H1 (cell line): ENCODE results near the gene GPR161. TPM values are rescaled to one million over a fixed set of nuclear protein-coding genes. Genes with fewer than 3 reads are reported as not detected.
"Not testable (repeated sequence)": the region's sequence is repeated elsewhere in the genome, so short reads cannot be mapped to it uniquely, and the experiment has no call there.

Experiments used
- CTCF ChIA-PET: fragments of 300-600 bp; sonication (Branson Sonifier 250); formaldehyde crosslinking; loops from one replicate; lab custom pipeline; 2021; ENCODE audit not compliant: partially characterized antibody; lab: Charles Lee
- POLR2A ChIA-PET: fragments of 300-600 bp; sonication (Branson Sonifier 250); formaldehyde crosslinking; loops from one replicate; lab custom pipeline; 2021; ENCODE audit warnings: inconsistent platforms; ENCODE audit not compliant: partially characterized antibody; lab: Charles Lee
- DNase-seq, 2 experiments: peaks; one replicate each; pipeline versions ENCODE4 v3.0.0 to v3.0.0-alpha.2; 2010 to 2022; ENCODE audit warnings: low spot score in 2 of 2, low read depth in 1 of 2, mixed read lengths in 1 of 2
- FAIRE-seq: peaks from 2 replicates; lab custom pipeline; 2011; peaks lifted over from hg19 to GRCh38; lab: Jason Lieb, UNC
- H2AFZ ChIP-seq: 2 replicates; pipeline ENCODE4 v1.8.1; 2012; ENCODE audit warnings: low read length, inconsistent platforms
- H2AK5ac ChIP-seq: 2 replicates; pipeline ENCODE4 v1.6.1; 2013; ENCODE audit warnings: low read depth, low read length
- H2BK120ac ChIP-seq: replicated peaks from 2 replicates; pipeline ENCODE3; 2013; ENCODE audit warnings: low read depth, low read length, inconsistent platforms
- H2BK12ac ChIP-seq: 2 replicates; pipeline ENCODE4 v1.6.1; 2013; ENCODE audit warnings: low read depth, low read length
- H2BK15ac ChIP-seq: 2 replicates; pipeline ENCODE4 v1.6.1; 2013; ENCODE audit warnings: low read length
- H2BK20ac ChIP-seq: 2 replicates; pipeline ENCODE4 v1.6.1; 2013; ENCODE audit warnings: low read length
- H2BK5ac ChIP-seq: 2 replicates; pipeline ENCODE4 v1.6.1; 2013; ENCODE audit warnings: low read depth, low read length
- H3K14ac ChIP-seq: 2 replicates; pipeline ENCODE4 v1.6.1; 2013; ENCODE audit warnings: inconsistent platforms; ENCODE audit not compliant: insufficient read length
- H3K18ac ChIP-seq: 2 replicates; pipeline ENCODE4 v1.6.1; 2013; ENCODE audit warnings: low read length; ENCODE audit errors: extremely low read depth
- H3K23ac ChIP-seq: 2 replicates; pipeline ENCODE4 v1.6.1; 2013; ENCODE audit warnings: inconsistent platforms; ENCODE audit not compliant: insufficient read length
- H3K23me2 ChIP-seq: 2 replicates; pipeline ENCODE4 v1.6.1; 2013; ENCODE audit warnings: low read depth, low read length
- H3K27ac ChIP-seq: 2 replicates; pipeline ENCODE4 v1.6.1; 2011; ENCODE audit warnings: low read depth, low read length, inconsistent platforms
- H3K27me3 ChIP-seq, 4 experiments: replicated peaks in 1 of 4; 1 replicate in 1 of 4; 2 replicates in 3 of 4; pipeline versions ENCODE4 v1.6.1 to v1.8.1; 2011 to 2013; ENCODE audit warnings: low read length in 3 of 4, mild to moderate bottlenecking in 3 of 4, inconsistent platforms in 2 of 4, mixed read lengths in 2 of 4, moderate library complexity in 1 of 4; ENCODE audit not compliant: control insufficient read depth in 3 of 4, insufficient read depth in 3 of 4; ENCODE audit errors: extremely low read depth in 1 of 4
- H3K36me3 ChIP-seq, 4 experiments: 2 replicates each; pipeline versions ENCODE4 v1.6.1 to v1.8.1; 2011 to 2013; ENCODE audit warnings: mild to moderate bottlenecking in 4 of 4, low read length in 3 of 4, moderate library complexity in 2 of 4, control low read depth in 1 of 4, inconsistent platforms in 1 of 4; ENCODE audit not compliant: insufficient read depth in 4 of 4, control insufficient read depth in 2 of 4
- H3K4ac ChIP-seq: replicated peaks from 2 replicates; pipeline ENCODE3; 2013; ENCODE audit warnings: low read length, low read depth, mixed read lengths, inconsistent platforms; ENCODE audit not compliant: insufficient read length
- H3K4me1 ChIP-seq, 4 experiments: replicated peaks in 1 of 4; 1 replicate in 1 of 4; 2 replicates in 3 of 4; pipeline versions ENCODE4 v1.6.1 to v1.8.1; 2011 to 2013; ENCODE audit warnings: low read length in 3 of 4, inconsistent platforms in 2 of 4, mixed read lengths in 1 of 4; ENCODE audit not compliant: insufficient read depth in 4 of 4, control insufficient read depth in 3 of 4
- H3K4me2 ChIP-seq, 2 experiments: 2 replicates each; pipeline versions ENCODE4 v1.6.1 to v1.8.1; 2011 to 2013; ENCODE audit warnings: low read depth in 2 of 2, low read length in 2 of 2, control low read depth in 1 of 2, inconsistent platforms in 1 of 2, mild to moderate bottlenecking in 1 of 2; ENCODE audit not compliant: insufficient read depth in 1 of 2
- H3K4me3 ChIP-seq, 4 experiments: fragments of 200-600, 300-600 bp in 1 of 4; sonication (generic), shearing (Covaris generic), sonication (Bioruptor Twin) in 1 of 4; 2 replicates each; pipeline versions ENCODE4 v1.5.1 to v1.8.1; 2011 to 2016; ENCODE audit warnings: low read length in 4 of 4, low read depth in 3 of 4, control low read depth in 2 of 4, inconsistent platforms in 2 of 4, mild to moderate bottlenecking in 2 of 4, mixed read lengths in 1 of 4, moderate library complexity in 1 of 4; ENCODE audit not compliant: insufficient read depth in 2 of 4; ENCODE audit errors: extremely low read depth in 1 of 4
- H3K56ac ChIP-seq: replicated peaks from 2 replicates; pipeline ENCODE3; 2013; ENCODE audit warnings: low read depth, mild to moderate bottlenecking, mixed read lengths, low read length, inconsistent platforms; ENCODE audit not compliant: insufficient read length
- H3K79me1 ChIP-seq: 2 replicates; pipeline ENCODE4 v1.6.1; 2013; ENCODE audit warnings: low read depth, low read length, control low read depth
- H3K79me2 ChIP-seq, 2 experiments: 2 replicates each; pipeline versions ENCODE4 v1.6.1 to v1.8.1; 2012 to 2013; ENCODE audit warnings: low read length in 2 of 2, mild to moderate bottlenecking in 2 of 2, inconsistent platforms in 1 of 2; ENCODE audit not compliant: insufficient read depth in 2 of 2, control insufficient read depth in 1 of 2
- H3K9ac ChIP-seq, 4 experiments: replicated peaks in 1 of 4; 1 replicate in 1 of 4; 2 replicates in 3 of 4; pipeline versions ENCODE4 v1.6.1 to v1.8.1; 2011 to 2013; ENCODE audit warnings: low read depth in 3 of 4, low read length in 3 of 4, control low read depth in 2 of 4, mild to moderate bottlenecking in 2 of 4, moderate library complexity in 2 of 4, inconsistent platforms in 1 of 4; ENCODE audit errors: extremely low read depth in 1 of 4
- H3K9me3 ChIP-seq, 2 experiments: 2 replicates each; pipeline versions ENCODE4 v1.6.1 to v1.8.1; 2012 to 2013; ENCODE audit warnings: mild to moderate bottlenecking in 2 of 2, moderate library complexity in 2 of 2, control low read depth in 1 of 2, inconsistent platforms in 1 of 2, low read depth in 1 of 2, low read length in 1 of 2, mixed read lengths in 1 of 2; ENCODE audit not compliant: insufficient read depth in 2 of 2
- H4K20me1 ChIP-seq, 2 experiments: replicated peaks in 1 of 2; 2 replicates each; pipeline versions ENCODE3 to v1.8.1; 2011 to 2013; ENCODE audit warnings: inconsistent platforms in 2 of 2, low read length in 2 of 2, mild to moderate bottlenecking in 1 of 2; ENCODE audit not compliant: insufficient read depth in 2 of 2, control insufficient read depth in 1 of 2
- H4K5ac ChIP-seq: 2 replicates; pipeline ENCODE4 v1.6.1; 2013; ENCODE audit warnings: low read length, low read depth, mixed read lengths, inconsistent platforms; ENCODE audit not compliant: insufficient read length
- H4K8ac ChIP-seq: 2 replicates; pipeline ENCODE4 v1.8.0; 2013; ENCODE audit warnings: mild to moderate bottlenecking, moderate library complexity, low read length, inconsistent platforms; ENCODE audit not compliant: insufficient read depth; ENCODE audit errors: extremely low read depth
- H4K91ac ChIP-seq: replicated peaks from 2 replicates; pipeline ENCODE3; 2013; ENCODE audit warnings: low read length, mixed read lengths, inconsistent platforms; ENCODE audit not compliant: insufficient read length
- WGBS, 2 experiments: shearing (Covaris generic) in 1 of 2; methylation state at CpG; one replicate each; pipeline versions ENCODE4 v1.1.6 to v1.1.7; 2013 to 2015; ENCODE audit warnings: low lambda C conversion rate in 2 of 2, mixed read lengths in 2 of 2, inconsistent platforms in 1 of 2, low coverage in 1 of 2, missing lambda C conversion rate in 1 of 2; ENCODE audit not compliant: insufficient replicate concordance in 2 of 2, insufficient coverage in 1 of 2, insufficient read length in 1 of 2; ENCODE audit errors: extremely low coverage in 1 of 2, missing lambda C conversion rate in 1 of 2; 5-methylcytosine and 5-hydroxymethylcytosine counted together
- polyA plus RNA-seq, 7 experiments: library from polyadenylated mRNA; depleted of rRNA in 3 of 7; stranded (reverse) in 5 of 7; unstranded in 2 of 7; fragments of >200 nt in 5 of 7; fragments of 200-250 nt in 2 of 7; gene quantifications; 1 replicate in 5 of 7; 2 replicates in 1 of 7; 4 replicates in 1 of 7; pipeline versions ENCODE4 v1.2.1 to v1.2.3, GENCODE V29; 2011 to 2013; ENCODE audit warnings: missing spikeins in 2 of 7, mixed read lengths in 2 of 7
- total RNA-seq: library from RNA; stranded (reverse); fragmentation: NEBNext Ultra II Directional; extraction: Animal tissue kit (Norgen Biotek cat#: 25700); gene quantifications from 2 replicates; pipeline ENCODE4 v1.2.1, GENCODE V29; 2021

The GPR161 gene
- total and polyA plus RNA-seq, 2 of the 8 experiments (the other 6 are each of a cell fraction or from before 2014, with no cell fraction given), result 13.7 to 16.8 TPM

GRCh38 chr1:168154707-168155106, 18.0 kb upstream of the GPR161 start:
- H3K9ac ChIP-seq, H3K9me3 ChIP-seq, H2BK120ac ChIP-seq, H4K20me1 ChIP-seq, H2BK5ac ChIP-seq, H3K14ac ChIP-seq, H3K18ac ChIP-seq, H2BK20ac ChIP-seq, H4K5ac ChIP-seq, H2BK12ac ChIP-seq, H2AFZ ChIP-seq, H4K8ac ChIP-seq, H3K23me2 ChIP-seq, H3K36me3 ChIP-seq, H3K56ac ChIP-seq, POLR2A ChIA-PET, FAIRE-seq, H3K79me2 ChIP-seq, H3K27ac ChIP-seq, H2AK5ac ChIP-seq, H4K91ac ChIP-seq, H3K4me1 ChIP-seq, H3K4ac ChIP-seq, H3K23ac ChIP-seq, H3K27me3 ChIP-seq, H3K79me1 ChIP-seq, H2BK15ac ChIP-seq, H3K4me2 ChIP-seq, H3K4me3 ChIP-seq, DNase-seq: not testable (repeated sequence)
- WGBS, 2 experiments, result 76% methylated on average over 4 of the region's 4 CpGs; no CpG with 5 or more reads in 1 of the 2 experiments
- CTCF ChIA-PET, result interaction anchor here (1.3 kb wide), 1 partner anchor 9 kb away, joined by 5 read pairs; no protein-coding TSS in a partner anchor
